ENCODE results near the gene RXFP3. TPM values are rescaled to one million over a fixed set of nuclear protein-coding genes. Genes with fewer than 3 reads are reported as not detected.

Gene RXFP3
- total and polyA plus RNA-seq, 2 experiments from 2014 or later: not detected

DNA sequence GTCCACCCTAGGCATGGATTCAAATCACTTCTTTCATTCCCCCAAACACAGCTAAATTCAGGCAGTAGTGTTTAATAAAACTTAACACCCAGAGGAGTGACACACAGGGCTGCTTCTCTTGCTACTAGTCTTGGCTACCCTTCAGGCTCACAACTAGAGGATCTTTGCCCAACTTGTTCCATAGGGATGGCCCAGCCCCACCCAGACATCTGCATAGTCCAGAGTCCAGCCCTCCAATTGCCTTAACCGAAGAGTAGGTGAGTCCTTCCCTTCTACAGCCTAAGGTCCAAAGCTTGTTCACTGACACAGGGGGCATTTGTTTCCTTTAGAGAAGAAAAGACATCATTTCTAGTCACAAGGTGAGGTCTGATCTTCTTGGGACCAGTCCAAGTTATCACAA, 15.2 kb upstream of the RXFP3 start:
- H3K4me2 ChIP-seq (ENCODE audit: unreplicated experiment): no peak overlapping the region
- no peak overlapping the region for H3K27ac ChIP-seq
- H3K9me3 ChIP-seq (ENCODE audit: low read depth): no peaks in the 10 kb centered on the region
- TF ChIP-seq EZH2 (IDR thresholded peaks at IDR 0.05; ENCODE audit: insufficient read depth, poor library complexity, severe bottlenecking) (no peak), EZH2phosphoT487 (IDR thresholded peaks at IDR 0.05; ENCODE audit: insufficient read depth, low read depth) (no peak)
- H3K27me3 ChIP-seq (replicated peaks; ENCODE audit: insufficient read depth): no peaks in the 10 kb centered on the region
- no peak for DNase-seq
- no peaks in the 10 kb centered on the region for H4K20me1 ChIP-seq (ENCODE audit: insufficient read depth)
- no peak overlapping the region for H3K9ac ChIP-seq
- H3K4me1 ChIP-seq (ENCODE audit: insufficient read depth): no peaks in the 10 kb centered on the region
- WGBS, 2 experiments (ENCODE audit: low coverage in 1 of 2, low lambda C conversion rate in 2 of 2, missing lambda C conversion rate in 2 of 2): 93 to 94% methylated on average over 1 of the region's 1 CpG
- H3K4me3 ChIP-seq: no peak overlapping the region
- H3K9me2 ChIP-seq (ENCODE audit: insufficient read depth): no peaks in the 10 kb centered on the region
- H2AFZ ChIP-seq: no peak overlapping the region
- no peaks in the 10 kb centered on the region for H3K79me2 ChIP-seq (ENCODE audit: insufficient read depth)
- no peaks in the 10 kb centered on the region for H3F3A ChIP-seq (ENCODE audit: insufficient read depth)
- H3K36me3 ChIP-seq (ENCODE audit: low read depth): no peaks in the 10 kb centered on the region
- in situ Hi-C loops (cut with MboI): no loop called here

DNA sequence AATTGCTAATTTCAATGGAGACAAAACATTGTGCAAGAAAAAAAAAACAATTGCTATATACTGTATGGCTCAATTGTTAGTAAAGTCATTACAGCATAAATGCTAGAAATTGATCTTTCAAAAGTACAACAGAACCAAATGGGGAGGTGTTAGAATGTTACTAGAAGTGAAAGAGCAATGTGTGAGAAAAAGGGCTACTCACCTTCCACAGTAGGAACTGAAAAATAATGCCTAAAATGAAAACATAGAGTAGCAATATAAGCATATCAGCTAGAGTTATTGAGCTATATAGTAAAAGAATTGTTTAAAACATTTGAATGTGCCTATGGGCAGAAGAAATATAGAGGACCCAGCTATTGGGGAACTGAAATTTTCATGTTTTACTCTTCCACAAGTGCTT, 10.9 kb upstream of the RXFP3 start:
- Histone ChIP-seq H3K27me3 (replicated peaks; ENCODE audit: insufficient read depth) (no peaks in the 10 kb centered on the region), H3F3A (ENCODE audit: insufficient read depth) (no peaks in the 10 kb centered on the region), H3K9me2 (ENCODE audit: insufficient read depth) (no peaks in the 10 kb centered on the region), H3K4me1 (ENCODE audit: insufficient read depth) (no peaks in the 10 kb centered on the region), H4K20me1 (ENCODE audit: insufficient read depth) (no peaks in the 10 kb centered on the region), H2AFZ (no peak overlapping the region), H3K9ac (no peak overlapping the region), H3K79me2 (ENCODE audit: insufficient read depth) (no peaks in the 10 kb centered on the region), H3K9me3 (ENCODE audit: low read depth) (no peaks in the 10 kb centered on the region), H3K36me3 (ENCODE audit: low read depth) (no peaks in the 10 kb centered on the region), H3K4me3 (no peak overlapping the region), H3K27ac (no peak overlapping the region), H3K4me2 (ENCODE audit: unreplicated experiment) (no peak overlapping the region)
- DNase-seq: no peak
- in situ Hi-C loops (cut with MboI): no loop called here
- TF ChIP-seq EZH2 (IDR thresholded peaks at IDR 0.05; ENCODE audit: insufficient read depth, poor library complexity, severe bottlenecking): no peak
- TF ChIP-seq EZH2phosphoT487 (IDR thresholded peaks at IDR 0.05; ENCODE audit: insufficient read depth, low read depth): no peak

DNA sequence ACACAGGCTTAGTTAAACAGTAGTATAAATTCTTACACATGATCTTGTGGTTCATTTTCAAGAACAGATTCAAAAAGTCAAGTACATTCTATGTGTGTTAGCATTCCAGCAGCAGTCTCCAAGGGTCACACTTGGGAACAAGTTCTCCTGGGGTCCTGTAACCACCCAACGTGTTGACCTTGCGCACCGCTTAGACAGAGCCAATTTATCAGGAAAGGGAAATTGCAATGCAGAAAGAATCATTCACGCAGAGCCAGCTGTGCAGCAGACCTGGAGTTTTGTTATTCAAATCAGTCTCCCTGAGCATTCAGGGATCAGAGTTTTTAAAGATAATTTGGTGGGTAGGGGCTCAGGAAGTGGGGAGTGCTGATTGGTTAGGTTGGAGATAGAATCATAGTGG, 8.5 kb upstream of the RXFP3 start:
- H3K27ac ChIP-seq: no peak overlapping the region
- H3K79me2 ChIP-seq (ENCODE audit: insufficient read depth): no peaks in the 10 kb centered on the region
- H3K9ac ChIP-seq: no peak overlapping the region
- no peaks in the 10 kb centered on the region for H3K9me3 ChIP-seq (ENCODE audit: low read depth)
- H3K4me3 ChIP-seq: no peak overlapping the region
- no peak for DNase-seq
- no peaks in the 10 kb centered on the region for H3K4me1 ChIP-seq (ENCODE audit: insufficient read depth)
- H4K20me1 ChIP-seq (ENCODE audit: insufficient read depth): no peaks in the 10 kb centered on the region
- H3K36me3 ChIP-seq (ENCODE audit: low read depth): no peaks in the 10 kb centered on the region
- WGBS, 2 experiments (ENCODE audit: low coverage in 1 of 2, low lambda C conversion rate in 2 of 2, missing lambda C conversion rate in 2 of 2): 73 to 79% methylated on average over 4 of the region's 4 CpGs
- H3K27me3 ChIP-seq (replicated peaks; ENCODE audit: insufficient read depth): no peaks in the 10 kb centered on the region
- no peak overlapping the region for H2AFZ ChIP-seq
- H3K4me2 ChIP-seq (ENCODE audit: unreplicated experiment): no peak overlapping the region
- no peaks in the 10 kb centered on the region for H3K9me2 ChIP-seq (ENCODE audit: insufficient read depth)
- H3F3A ChIP-seq (ENCODE audit: insufficient read depth): no peaks in the 10 kb centered on the region
- TF ChIP-seq EZH2phosphoT487 (IDR thresholded peaks at IDR 0.05; ENCODE audit: insufficient read depth, low read depth): no peak
- TF ChIP-seq EZH2 (IDR thresholded peaks at IDR 0.05; ENCODE audit: insufficient read depth, poor library complexity, severe bottlenecking): no peak
- in situ Hi-C loops (cut with MboI): no loop called here

DNA sequence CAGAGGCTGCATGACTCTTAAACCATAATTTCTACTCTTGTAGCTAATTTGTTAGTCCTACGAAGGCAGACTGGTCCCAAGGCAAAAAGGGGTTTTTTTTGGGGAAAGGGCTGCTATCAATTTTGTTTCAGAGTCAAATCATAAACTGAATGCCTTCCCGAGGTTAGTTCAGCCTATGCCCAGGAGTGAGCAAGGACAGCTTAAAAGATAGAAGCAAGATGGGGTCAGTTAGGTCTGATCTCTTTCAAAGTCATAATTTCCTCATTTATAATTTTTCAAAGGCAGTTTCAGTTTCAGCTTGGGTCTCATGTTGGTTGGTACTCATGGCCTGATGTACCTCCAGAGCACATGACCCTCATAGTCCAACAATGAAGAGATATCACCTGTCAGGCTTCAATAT, 7.9 kb upstream of the RXFP3 start:
- H3K4me2 ChIP-seq (ENCODE audit: unreplicated experiment): no peak overlapping the region
- H3K79me2 ChIP-seq (ENCODE audit: insufficient read depth): no peaks in the 10 kb centered on the region
- no peaks in the 10 kb centered on the region for H3K27me3 ChIP-seq (replicated peaks; ENCODE audit: insufficient read depth)
- no peak overlapping the region for H3K9ac ChIP-seq
- no peaks in the 10 kb centered on the region for H3K36me3 ChIP-seq (ENCODE audit: low read depth)
- in situ Hi-C loops (cut with MboI): no loop called here
- H3F3A ChIP-seq (ENCODE audit: insufficient read depth): no peaks in the 10 kb centered on the region
- H3K27ac ChIP-seq: no peak overlapping the region
- no peaks in the 10 kb centered on the region for H4K20me1 ChIP-seq (ENCODE audit: insufficient read depth)
- no peaks in the 10 kb centered on the region for H3K4me1 ChIP-seq (ENCODE audit: insufficient read depth)
- WGBS, 2 experiments (ENCODE audit: low coverage in 1 of 2, low lambda C conversion rate in 2 of 2, missing lambda C conversion rate in 2 of 2): 72 to 73% methylated on average over 2 of the region's 2 CpGs
- H2AFZ ChIP-seq: no peak overlapping the region
- H3K9me3 ChIP-seq (ENCODE audit: low read depth): no peaks in the 10 kb centered on the region
- H3K4me3 ChIP-seq: no peak overlapping the region
- TF ChIP-seq EZH2phosphoT487 (IDR thresholded peaks at IDR 0.05; ENCODE audit: insufficient read depth, low read depth): no peak
- H3K9me2 ChIP-seq (ENCODE audit: insufficient read depth): no peaks in the 10 kb centered on the region
- no peak for DNase-seq

DNA sequence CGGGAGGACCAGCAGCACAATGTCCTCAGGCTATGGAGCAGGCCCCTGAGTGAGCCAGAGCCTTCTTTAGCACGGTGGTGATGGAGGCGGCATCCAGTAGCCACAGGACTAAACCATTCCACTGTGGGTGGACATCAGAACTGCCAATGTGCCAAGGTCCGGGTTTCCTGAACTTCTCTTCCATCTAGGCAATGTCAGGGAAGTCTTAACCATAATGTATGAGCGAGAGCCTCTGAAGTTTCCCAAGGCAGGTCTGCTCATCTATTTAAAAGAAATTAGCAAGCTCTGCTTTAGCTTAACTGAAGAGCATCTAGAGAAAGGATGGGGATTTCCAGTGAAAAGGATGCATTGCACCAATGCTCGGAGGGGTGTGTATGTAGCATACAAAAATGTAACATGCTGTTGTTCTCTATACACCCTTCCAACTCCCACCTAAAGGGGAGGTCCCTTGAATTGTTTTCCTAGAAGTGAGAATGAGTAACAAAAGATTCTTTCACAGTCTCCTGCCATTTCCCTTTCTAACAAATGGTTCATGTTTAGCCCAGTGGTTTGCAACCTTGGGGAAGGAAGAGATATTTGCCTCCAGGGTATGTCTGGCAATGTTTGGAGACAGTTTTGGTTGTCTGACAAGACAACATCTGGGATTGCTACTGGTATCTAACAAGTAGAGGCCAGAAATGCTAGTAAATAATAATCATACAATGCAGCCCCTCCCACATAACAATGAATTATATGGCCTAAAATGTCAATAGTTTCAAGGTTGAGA, 6.1 kb upstream of the RXFP3 start:
- in situ Hi-C loops (cut with MboI): no loop called here
- no peak for DNase-seq
- 82 to 84% methylated on average over 6 of the region's 6 CpGs for WGBS, 2 experiments (ENCODE audit: low coverage in 1 of 2, low lambda C conversion rate in 2 of 2, missing lambda C conversion rate in 2 of 2)
- Histone ChIP-seq H4K20me1 (ENCODE audit: insufficient read depth) (no peaks in the 10 kb centered on the region), H3K4me3 (no peak overlapping the region), H3K4me2 (ENCODE audit: unreplicated experiment) (no peak overlapping the region), H3K4me1 (ENCODE audit: insufficient read depth) (peaks cover 7% of the 10 kb centered on the region), H3K79me2 (ENCODE audit: insufficient read depth) (no peaks in the 10 kb centered on the region), H3K27me3 (replicated peaks; ENCODE audit: insufficient read depth) (no peaks in the 10 kb centered on the region), H3K9me2 (ENCODE audit: insufficient read depth) (no peaks in the 10 kb centered on the region), H2AFZ (no peak overlapping the region), H3K9me3 (ENCODE audit: low read depth) (no peaks in the 10 kb centered on the region), H3K9ac (no peak overlapping the region), H3K36me3 (ENCODE audit: low read depth) (no peaks in the 10 kb centered on the region), H3F3A (ENCODE audit: insufficient read depth) (no peaks in the 10 kb centered on the region), H3K27ac (no peak overlapping the region)
- TF ChIP-seq EZH2 (IDR thresholded peaks at IDR 0.05; ENCODE audit: insufficient read depth, poor library complexity, severe bottlenecking) (no peak), EZH2phosphoT487 (IDR thresholded peaks at IDR 0.05; ENCODE audit: insufficient read depth, low read depth) (no peak)

Measured in GM23248 (cell line).